Melanocyte of skin (primary cell): ENCODE results near the gene PRR23B. TPM values are rescaled to one million over a fixed set of nuclear protein-coding genes. Genes with fewer than 3 reads are reported as not detected.

Experiments used
- total RNA-seq, 2 donors: library from RNA; depleted of rRNA; stranded (reverse); fragments of >200 nt; gene quantifications; 2 replicates each; pipeline ENCODE4 v1.2.3, GENCODE V29; 2012

Gene PRR23B
- not detected for total RNA-seq

DNA sequence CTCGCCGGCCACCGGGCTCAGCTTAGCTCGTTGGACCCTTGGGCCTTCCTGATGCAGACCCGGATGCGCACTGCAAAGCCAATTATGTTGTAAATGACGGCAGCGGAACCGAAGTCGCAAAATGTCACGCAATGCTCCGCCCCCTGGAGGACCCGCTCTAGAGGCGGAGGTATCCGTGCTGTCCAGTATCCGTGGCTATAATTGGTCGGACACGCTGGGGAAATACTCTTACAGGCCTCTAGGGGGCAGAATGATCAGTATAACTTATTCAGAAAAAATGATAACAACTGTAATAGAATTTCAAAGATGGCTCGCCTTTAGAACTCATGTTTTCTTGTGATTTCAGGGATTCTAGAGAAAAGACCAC lies at the start of gene PRR23B:
Gene PRR23B (minus strand): TSS at position 59 of the 367 bp plus-strand sequence. CDS start 265 bp downstream, outside the sequence.

DNA sequence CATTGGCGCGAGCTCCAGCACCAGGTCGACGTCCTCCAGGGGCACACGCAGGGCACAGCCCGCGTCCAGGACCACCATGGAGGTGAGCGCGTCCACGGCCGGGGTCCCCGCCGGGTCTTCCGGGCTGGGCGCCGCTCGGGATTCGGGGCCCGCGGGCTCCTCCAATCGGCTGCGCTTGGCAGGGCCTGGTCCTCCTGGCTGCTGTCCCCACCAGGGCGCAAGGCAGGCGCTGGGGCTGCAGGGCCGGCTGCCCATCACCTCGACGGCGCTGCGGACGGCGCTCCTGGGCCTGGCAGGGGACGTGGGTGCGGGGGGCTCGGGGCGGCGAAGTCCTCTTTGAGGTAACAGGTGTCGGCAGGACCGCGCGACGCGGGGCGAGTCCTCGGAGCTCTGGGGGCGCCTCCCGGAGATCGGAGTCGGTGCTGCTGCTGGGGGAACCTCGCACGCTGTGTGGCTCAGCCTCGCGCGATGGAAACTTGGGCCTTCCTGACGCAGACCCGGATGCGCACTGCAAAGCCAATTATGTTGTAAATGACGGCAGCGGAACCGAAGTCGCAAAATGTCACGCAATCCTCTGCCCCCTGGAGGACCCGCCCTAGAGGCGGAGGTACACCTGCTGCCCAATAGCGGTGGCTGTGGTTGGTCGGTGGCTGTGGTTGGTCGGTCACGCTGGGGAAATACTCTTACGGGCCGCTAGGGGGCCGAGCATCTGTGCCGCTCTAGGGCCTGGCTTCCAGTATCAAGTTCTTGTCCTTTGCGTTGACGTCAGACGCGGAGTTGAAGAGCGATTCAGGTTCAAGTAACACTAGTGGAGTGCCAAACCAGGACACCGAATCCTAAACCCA lies 23.9 kb upstream of the PRR23B start, which contains the start of gene PRR23C:
Gene PRR23C (minus strand): TSS at position 527 of the 845 bp plus-strand sequence. CDS start 272 bp downstream, at position 255.

DNA sequence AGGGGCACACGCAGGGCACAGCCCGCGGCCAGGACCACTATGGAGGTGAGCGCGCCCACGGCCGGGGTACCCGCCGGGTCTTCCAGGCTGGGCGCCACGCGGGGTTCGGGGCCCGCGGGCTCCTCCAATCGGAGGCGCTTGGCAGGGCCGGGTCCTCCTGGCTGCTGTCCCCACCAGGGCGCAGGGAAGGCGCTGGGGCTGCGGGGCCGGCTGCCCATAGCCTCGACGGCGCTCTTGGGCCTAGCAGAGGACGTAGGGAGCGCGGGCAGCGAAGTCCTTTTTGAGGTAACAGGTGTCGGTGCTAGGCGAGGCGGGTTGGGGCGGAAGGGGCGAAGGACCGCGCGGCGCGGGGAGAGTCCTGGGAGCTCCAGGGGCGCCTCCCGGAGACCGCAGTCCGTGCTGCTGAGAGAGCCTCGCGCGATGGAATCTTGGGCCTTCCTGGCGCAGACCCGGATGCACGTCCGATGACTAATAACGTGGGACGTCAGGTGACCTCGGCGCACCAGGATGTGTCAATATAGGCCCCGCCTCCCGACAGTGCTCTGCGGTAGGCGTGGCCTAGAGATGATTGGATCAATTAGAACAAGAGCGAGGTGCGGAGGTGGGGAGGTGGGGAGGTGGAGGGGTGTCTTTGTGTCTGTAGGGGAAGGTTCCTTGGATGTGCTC lies 14.5 kb downstream of the PRR23B start, which contains the start of gene PRR23A:
Gene PRR23A (minus strand): TSS at position 218 of the 666 bp plus-strand sequence. CDS start 0 bp downstream, at position 218.

Other genes starting within 250 kb of the PRR23B start
- gene PIK3CB, start 186.0 kb downstream of the PRR23B start, total RNA-seq = 10 to 100 TPM; 26.5 to 39.0 TPM
- under 1 TPM in 1 of 2 donors, not detected in 1; under 0.01 TPM for gene FOXL2, start 73.8 kb downstream of the PRR23B start, total RNA-seq
- gene FOXL2NB, start 73.7 kb downstream of the PRR23B start, total RNA-seq = under 1 TPM in 1 of 2 donors, not detected in 1; under 0.01 TPM
- gene PRR23A, start 14.7 kb downstream of the PRR23B start, total RNA-seq = not detected
- not detected for gene PRR23C, start 24.0 kb upstream of the PRR23B start, total RNA-seq